HG03565 (cell line): ENCODE results near the gene GMEB1.
"Not testable (repeated sequence)": the region's sequence is repeated elsewhere in the genome, so short reads cannot be mapped to it uniquely, and the experiment has no call there.

Experiments used
- ATAC-seq: cut with Tn5 transposase; IDR thresholded peaks from one replicate; pipeline ENCODE4 v1.9.1; 2021; ENCODE audit warnings: mild to moderate bottlenecking, moderate library complexity; ENCODE audit not compliant: unreplicated experiment

GMEB1 gene

DNA sequence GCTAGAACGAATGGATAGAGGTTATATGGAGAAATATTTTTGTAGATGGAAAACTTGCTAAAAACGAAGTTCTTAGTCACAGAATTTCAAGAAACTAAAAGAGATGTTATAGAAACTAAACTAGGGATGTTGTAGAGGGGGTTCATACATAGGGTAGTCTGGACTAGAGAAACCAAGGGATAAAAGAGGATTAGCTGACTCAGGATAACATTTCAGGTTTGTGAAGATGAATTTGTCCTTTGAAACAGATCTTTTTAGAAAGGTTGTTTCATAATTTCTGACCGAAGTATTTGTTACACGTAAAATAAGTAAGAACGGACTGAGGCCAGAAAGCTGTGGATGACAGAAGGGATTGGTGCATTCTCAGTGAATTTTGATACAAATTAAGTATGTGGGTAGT is 81.7 kb downstream of the GMEB1 start:
- no peak for ATAC-seq

GRCh38 chr1:28750771-28751294 is 82.2 kb downstream of the GMEB1 start:
- not testable (repeated sequence) for ATAC-seq

GRCh38 chr1:28751315-28752060 is 82.9 kb downstream of the GMEB1 start:
- ATAC-seq: no peak

DNA sequence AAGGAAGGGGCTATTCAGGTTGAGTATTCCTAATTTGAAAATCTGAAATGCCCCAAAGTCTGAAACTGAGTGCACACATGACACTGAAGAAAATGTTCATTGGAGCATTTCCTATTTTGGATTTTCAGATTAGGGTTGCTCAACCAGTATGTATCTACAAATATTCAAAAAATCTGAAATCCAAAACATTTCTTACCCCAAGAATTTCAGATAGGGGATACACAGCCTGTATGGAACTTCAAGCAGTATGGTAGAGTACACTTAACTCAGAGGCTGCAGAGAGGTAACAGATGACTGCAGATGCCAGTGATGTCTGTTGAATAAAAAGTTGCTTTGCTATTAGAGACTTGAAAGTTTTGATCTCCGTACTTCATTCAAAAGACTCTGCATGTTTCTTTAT is 87.1 kb downstream of the GMEB1 start:
- no peak for ATAC-seq

GRCh38 chr1:28756846-28757245 is 88.3 kb downstream of the GMEB1 start:
- no peak for ATAC-seq

- no peak for ATAC-seq
Measured at GRCh38 chr1:28758420-28758819, 89.8 kb downstream of the GMEB1 start.

- ATAC-seq: no peak
Measured at GRCh38 chr1:28759257-28759656, 90.7 kb downstream of the GMEB1 start.

DNA sequence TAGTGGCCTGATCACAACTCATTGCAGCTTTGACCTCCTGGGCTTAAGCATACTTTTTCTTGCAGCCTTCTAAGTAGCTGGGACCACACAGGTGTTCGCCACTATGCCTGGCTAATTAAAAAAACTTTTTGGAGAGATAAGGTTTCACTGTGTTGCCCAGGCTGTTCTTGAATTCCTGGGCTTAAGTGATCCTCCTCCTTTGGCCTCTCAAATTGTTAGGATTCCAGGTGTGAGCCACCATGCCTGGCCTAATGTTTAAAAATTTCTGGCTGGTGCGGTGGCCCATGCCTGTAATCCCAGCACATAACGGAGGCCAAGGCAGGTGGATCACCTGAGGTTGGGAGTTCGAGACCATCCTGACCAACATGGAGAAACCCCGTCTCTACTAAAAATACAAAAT is 92.6 kb downstream of the GMEB1 start:
- no peak for ATAC-seq

GRCh38 chr1:28766532-28767183 is 98.1 kb downstream of the GMEB1 start:
- no peak for ATAC-seq
